Measurements from ENCODE around the gene ARHGEF4. TPM values are rescaled to one million over a fixed set of nuclear protein-coding genes. Genes with fewer than 3 reads are reported as not detected.

The ARHGEF4 gene
- total RNA-seq, 1 donor from 2014 or later: 12.1 TPM

DNA sequence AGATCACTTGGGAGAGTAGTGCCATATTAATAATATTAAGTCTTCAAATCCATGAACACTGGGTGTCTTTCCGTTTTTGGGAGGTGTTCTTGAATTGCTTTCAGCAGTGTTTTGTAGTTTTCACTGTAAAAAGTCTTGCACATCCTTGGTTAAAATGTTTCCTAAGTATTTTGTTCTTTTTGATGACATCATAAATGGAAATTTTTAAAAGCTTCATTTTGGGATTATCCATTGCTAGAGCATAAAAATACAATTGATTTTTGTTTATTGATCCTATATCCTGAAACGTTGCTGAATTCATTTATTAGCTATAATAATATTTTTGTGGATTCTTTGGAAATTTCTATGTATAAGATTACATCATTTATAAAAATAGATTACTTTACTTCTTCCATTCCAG lies 96.8 kb downstream of the ARHGEF4 start:
- intact Hi-C loops (cut with DNase I): no loop called here
- ATAC-seq: no peak
- no peak for DNase-seq (ENCODE audit: low spot score)

DNA sequence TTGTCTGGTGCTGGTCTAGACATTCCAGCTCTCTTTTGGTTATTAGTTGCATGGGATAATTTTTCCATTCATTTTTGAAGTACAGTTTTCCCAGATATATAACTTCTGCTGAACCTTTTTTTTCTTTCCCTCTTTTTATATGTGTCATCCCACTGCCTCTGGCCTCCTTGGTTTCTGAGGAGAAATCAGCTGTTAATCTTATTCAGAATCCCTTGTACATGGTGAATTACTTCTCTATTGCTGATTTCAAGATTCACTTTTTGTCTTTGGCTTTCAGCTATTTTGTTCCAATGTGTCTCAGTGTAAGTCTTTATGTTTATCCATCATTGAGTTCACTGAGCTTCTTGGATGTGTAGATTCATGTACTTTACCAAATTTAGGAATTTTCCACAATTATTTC lies 99.7 kb downstream of the ARHGEF4 start:
- ATAC-seq: no peak

DNA sequence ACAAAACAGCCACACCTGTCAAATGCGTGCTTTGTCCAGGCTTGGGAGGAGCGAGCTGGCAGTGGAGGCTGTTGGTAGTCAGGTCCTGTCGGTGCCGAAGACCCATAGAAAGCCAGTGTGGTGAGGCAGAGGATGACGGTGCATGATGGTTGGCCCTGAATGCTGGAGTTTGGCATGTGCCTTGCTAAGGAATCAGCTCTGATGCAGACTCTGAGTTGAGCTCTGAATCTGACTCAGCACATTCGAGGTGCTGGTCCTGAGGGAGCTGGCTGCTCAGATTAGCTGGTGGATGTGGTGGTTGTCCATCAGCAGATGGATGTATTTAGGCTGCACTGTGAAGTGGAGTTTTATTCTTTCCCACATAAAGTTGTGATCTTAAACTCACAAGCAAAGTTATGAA lies 111.3 kb downstream of the ARHGEF4 start:
- intact Hi-C loops (cut with DNase I): no loop called here
- ATAC-seq (no peak), DNase-seq (ENCODE audit: low spot score) (no peak)

More for the DNA sequence above, 99.7 kb downstream of the ARHGEF4 start:
- DNase-seq (ENCODE audit: low spot score): no peak
- intact Hi-C loops (cut with DNase I): no loop called here

DNA sequence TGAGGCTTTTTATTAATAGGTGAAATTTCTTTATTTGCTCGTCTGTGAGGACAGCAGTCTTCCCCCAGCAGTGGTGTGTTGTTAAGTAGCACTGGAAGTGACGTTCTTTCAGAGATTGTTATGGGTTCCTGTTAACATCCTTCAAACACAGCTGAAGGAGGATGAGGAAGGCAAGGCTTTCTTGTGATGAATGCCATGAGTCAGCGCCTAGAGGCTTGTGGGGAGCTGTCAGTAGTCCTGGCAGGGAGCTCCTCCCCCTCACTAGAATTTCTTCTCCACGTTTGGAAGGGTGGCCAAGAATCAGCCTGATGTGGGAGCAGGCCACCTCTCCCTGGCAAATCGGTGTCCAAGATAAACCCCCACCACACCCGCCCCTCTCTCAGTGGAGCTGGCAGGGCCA lies 113.2 kb downstream of the ARHGEF4 start:
- intact Hi-C loops (cut with DNase I): no loop called here
- ATAC-seq: no peak
- no peak for DNase-seq (ENCODE audit: low spot score)

DNA sequence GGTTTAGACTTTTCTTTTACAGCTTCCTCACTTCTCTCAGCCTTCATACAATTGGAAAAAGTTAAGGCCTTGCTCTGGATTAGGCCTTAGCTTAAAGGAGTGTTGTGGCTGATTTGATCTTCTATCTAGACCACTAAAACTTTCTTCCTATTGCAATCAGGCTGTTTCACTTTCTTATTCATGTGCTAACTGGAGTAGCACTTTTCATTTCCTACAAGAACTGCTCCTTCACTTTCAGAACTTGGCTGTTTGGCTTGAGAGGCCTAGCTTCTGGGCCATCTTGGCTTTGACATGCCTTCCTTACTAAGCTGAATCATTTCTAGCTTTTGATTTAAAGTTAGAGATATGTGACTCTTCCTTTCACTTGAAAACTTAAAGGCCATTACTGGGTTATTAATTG lies 114.3 kb downstream of the ARHGEF4 start:
- DNase-seq (ENCODE audit: low spot score) (no peak), ATAC-seq (no peak)
- intact Hi-C loops (cut with DNase I): no loop called here

DNA sequence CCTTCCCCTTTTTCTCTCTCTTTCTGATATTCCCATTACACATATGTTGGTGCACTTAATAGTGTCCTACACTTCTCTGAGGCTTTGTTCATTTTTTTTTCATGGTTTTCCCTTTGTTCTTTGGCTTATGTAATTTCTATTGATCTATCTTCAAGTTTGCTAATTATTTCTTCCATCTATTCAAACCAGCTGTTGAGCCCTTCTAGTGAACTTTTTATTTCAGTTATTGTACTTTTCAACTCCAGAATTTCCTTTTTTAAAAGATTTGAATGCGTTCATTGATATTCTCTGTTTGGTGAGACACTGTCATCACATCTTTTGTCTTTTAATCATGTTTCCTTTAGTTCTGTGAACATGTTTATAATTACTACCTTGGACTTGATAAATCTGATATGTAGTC lies 118.2 kb downstream of the ARHGEF4 start:
- DNase-seq (ENCODE audit: low spot score): no peak
- ATAC-seq: no peak
- intact Hi-C loops (cut with DNase I): no loop called here

DNA sequence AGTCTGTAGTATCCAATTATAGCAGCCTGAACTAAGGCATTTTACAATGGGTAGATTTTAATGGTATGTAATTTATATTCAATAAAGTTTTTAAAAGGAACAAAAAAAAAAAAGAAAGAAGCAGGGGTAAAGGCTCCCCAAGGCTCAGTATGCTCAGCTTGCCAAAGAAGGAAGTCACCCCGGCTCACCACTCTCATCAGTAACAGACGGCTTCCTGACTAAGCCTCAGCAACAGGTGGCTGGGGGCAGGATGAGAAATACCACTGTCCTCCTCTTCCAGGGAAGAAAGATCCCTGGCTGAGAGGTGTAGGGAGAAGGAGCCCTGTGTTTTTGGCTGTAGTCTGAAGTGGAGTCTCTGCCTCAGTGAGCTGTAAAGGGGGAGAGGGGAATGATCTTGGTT lies 121.2 kb downstream of the ARHGEF4 start:
- DNase-seq (ENCODE audit: low spot score): no peak
- no peak for ATAC-seq
- intact Hi-C loops (cut with DNase I): no loop called here

DNA sequence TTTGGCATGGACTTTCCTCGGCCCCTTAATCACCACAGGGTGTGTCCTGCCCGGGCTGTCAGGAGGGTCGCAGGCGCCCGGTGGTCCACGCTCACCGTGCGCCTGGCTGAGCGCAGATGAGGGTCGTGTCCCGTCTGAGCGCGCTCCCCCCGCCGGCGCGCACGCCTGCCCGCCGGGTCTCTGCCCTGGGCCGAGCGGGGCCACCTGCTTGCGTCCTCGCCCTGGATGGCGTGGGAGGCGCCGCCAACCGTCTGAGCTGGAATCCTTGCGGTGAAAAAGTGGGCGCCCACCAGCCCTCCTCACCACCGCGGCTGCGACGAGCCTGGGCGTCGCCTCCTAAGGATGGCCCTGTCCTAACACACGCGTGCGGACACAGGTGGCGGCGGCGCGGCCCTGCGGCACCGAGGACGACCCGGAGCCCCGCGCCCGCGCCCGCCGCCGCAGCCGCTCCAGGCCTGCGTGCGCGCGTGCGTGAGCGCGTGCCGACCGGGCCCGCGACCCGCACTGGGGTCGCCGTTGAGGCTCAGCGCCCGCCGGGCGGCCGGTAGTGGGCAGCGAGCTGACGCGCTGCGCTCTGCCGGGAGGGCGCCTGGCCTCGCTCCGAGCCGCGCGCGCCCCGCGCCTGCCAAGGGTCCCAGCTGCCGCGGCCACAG lies 126.6 kb downstream of the ARHGEF4 start:
- ATAC-seq: no peak
- DNase-seq (ENCODE audit: low spot score): no peak
- intact Hi-C loops (cut with DNase I): no loop called here

DNA sequence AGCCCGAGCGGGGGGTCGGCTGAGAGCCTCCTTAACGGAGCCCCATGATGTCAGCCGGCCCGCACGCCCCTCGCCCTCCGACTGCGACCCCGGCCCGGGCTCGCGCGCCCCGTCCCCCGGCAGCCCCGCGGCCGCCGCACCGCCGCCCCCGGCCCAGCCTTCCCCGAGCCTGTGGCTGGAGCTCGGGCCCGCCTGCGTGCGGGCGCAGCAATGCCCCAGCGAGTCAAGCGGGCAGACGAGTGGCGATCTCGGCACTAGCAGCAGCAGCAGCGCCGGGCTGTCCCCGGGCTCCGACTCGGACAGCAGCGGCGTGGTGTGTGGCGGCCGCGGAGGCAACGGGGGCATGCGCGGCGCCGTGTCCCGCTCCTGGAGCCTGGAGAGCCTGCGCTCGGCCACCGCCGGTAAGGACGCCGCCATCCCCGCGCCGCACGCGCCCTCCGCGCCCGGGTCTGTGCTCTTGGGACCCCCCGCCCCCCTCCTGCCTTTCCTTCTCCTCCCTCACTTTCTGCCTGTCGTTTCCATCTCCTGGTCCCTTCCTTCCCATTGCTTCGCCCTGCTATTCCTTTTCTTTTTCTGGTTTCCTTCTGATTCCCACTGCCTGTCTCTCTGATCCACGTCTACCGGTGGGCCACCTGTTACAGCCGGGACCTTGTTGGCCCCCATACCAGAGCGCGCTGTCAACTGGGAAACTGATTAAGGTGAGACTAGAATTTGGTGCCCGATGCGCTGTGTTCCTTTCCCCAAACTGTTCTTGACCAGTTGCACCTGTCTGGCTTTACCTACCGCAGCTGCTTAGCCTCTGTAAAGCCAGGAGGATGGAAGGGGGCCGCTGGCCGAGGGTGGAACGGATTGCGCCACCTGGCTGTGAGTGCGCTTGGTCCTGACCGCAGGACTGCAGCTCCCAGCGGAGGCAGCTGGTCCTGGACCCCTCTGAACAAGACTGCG lies 127.4 kb downstream of the ARHGEF4 start:
- intact Hi-C loops (cut with DNase I): no loop called here
- ATAC-seq (no peak), DNase-seq (ENCODE audit: low spot score) (no peak)

DNA sequence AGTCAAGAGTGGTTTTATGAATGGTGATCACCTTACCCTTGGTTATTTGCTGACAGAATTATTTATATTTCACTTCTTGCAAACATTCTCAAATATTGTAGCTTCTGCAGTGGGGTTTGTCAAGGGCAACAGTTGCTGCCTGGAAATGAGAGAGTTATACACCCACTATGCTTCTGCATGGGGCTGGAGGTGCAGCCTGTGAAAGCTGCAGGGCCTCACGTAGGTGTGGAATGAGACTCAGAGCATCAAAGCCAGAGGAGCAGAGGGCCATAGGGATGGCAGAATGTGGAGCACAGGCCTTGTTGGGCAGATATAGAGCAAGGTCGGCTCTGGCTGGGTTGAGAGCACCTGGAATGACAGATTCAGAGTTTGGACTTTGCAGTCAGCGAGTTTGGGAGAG lies 128.2 kb downstream of the ARHGEF4 start:
- intact Hi-C loops (cut with DNase I): no loop called here
- ATAC-seq (no peak), DNase-seq (ENCODE audit: low spot score) (no peak)

DNA sequence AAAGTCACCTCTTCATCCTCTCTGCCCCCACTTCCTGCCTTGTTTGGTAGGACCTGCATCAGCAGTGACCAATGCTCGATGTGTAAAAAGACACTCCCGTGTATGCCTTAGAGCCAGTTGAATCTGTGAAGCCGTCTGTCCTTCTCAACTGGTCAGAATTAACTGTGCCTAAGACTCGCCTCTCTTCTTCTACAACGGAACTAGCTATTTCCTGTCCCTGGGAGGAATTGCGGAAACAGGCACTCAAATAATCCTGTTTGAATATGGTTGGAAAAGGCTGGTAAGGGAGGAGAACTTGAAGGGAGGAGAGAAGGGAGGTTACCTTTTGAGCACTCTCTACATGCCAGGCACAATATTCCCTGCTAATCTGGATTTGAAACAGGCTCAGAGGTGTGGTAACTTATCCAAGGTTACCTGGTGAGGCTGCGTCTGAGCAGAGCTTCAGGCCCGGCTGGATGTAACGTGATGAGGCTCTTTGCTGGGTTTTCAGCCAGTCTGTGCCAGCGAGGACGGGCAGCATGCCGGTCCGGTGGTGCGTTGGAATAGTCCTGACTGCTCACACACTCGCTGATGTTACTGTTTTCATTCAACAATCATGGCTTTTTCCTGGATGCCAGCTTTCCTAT lies 129.5 kb downstream of the ARHGEF4 start:
- intact Hi-C loops (cut with DNase I): no loop called here

DNA sequence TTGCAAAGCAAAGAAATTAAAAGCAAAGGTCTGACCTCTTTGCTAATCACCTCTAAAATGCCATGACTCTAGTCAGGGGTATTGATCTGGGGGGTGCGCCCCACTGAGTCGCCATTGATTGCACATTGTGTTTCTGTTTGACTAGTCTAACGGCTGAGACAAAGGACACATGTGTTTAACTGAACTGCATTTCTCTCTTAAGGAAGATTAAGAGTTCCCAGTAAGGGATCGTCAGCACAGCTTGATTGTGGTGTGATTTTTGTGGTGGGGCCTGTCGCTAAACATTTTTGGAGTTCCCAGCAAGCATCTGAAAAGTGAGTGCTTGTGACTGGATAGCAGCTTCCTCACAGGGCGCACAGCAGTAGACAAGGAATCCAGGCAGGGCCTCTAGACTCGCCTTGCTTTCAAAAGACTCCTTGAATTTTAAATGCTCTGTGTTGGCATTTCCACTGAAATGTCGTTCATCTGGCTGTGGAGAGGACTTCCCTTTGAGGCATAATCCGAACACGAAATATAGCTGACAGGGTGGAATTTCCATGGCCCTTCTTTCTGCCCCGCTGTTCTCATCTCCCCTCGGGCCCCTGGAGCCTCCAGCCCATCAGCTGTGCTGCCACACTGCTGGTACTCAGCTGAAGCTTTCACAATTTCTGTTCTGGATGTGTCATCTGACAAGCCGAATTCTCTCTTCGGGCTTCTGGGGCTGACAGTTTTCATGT lies 130.2 kb downstream of the ARHGEF4 start:
- DNase-seq (ENCODE audit: low spot score) (no peak), ATAC-seq (no peak)
- intact Hi-C loops (cut with DNase I): no loop called here

More for the DNA sequence above, 129.5 kb downstream of the ARHGEF4 start:
- ATAC-seq: no peak
- DNase-seq (ENCODE audit: low spot score): no peak

DNA sequence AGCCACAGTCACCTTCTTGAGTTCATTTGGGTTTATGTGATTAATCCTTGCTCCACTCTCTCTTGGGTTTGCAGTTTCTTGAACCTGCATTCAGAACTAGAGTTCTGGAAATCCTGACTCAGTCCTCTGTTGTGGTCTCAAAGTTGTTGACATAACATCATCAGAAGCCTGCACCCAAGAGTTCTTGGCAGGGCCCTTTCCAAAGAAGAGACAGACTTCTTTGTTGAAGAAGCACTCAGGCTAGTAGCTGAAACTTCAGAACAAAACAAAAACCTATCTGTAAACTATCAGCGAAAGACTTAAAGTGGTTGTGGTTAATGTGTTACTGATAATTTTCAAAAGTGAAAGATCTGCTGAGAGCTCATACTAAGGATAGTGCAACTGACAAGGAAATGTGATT lies 135.7 kb downstream of the ARHGEF4 start:
- no peak for DNase-seq (ENCODE audit: low spot score)
- intact Hi-C loops (cut with DNase I): no loop called here
- peak; percentile 84 for ATAC-seq

DNA sequence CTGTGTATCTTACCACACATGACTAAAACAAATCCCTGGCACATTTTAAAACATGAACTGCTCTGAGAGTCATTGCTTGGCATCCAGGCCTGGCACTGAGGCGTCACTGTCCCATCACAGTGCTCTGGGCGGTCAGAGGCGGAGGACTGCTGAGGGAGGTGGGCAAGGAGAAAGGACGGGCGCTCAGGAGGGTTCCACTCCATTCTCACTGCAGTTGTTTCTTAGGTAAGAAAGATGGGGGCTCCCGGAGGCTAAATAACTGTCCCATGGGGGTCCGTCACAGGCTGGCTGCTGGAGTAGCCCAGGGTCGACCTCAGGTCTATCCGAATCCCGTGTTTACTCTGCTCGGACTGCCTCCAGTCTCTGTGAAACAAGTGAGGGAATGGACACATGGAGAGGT lies 139.0 kb downstream of the ARHGEF4 start:
- intact Hi-C loops (cut with DNase I): no loop called here
- no peak for DNase-seq (ENCODE audit: low spot score)
- no peak for ATAC-seq

DNA sequence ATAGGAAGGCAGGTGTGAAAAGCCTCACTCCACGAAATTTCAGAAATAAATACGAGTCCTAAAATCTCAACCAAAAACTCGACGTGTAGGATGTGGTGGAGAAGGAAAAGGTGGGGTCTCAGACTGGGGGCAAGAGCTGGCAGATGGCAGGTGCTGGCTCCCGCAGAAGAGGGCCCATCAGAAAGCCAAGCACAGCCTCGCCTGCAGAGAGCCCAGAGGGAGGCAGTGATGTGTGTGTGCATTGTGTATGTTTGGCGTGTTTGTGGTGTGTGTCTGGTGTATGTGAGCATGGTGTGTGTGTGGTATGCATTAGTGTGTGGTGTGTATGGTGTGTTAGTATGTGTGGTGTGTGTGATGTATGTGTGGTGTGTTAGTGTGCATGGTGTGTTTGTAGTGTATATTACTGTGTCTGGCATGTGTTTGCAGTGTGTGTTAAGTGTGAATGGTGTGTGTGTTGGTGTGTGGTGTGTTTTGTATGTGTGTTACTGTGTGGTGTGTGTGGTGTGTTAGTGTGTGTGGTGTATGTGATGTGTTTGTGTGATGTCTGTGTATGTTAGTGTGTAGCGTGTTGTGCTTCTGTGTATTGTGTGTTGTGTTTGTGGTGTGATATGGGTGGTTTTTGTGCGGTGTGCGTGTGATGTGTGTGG lies 140.0 kb downstream of the ARHGEF4 start:
- intact Hi-C loops (cut with DNase I): no loop called here
- no peak for DNase-seq (ENCODE audit: low spot score)
- ATAC-seq: no peak

DNA sequence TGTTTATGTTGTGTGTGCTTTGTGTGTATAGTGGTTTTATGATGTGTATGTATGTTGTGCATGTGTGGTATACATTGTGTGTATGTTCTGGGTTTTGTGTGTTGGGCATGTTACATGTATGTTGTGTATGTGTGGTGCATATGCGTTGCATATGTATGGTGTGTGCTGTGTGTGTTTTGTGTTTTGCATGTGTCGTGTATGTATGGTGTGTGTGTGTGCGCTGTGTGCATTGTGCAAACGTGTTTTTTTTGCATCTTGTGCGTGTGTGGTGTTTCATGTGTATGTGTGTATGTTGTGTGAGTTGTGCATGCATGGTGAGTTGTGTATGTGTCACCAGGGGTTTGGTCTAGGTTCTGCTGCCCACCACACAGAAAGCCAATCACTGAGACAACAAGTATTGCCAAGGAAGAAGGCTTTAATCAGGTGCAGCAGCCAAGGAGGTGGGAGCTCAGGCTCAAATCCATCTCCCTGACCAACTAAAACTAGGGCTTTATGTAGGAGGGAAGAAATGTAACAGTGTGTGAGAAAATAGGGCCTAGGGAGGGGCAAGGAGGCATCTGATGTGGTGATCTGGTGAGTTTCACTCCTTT lies 140.8 kb downstream of the ARHGEF4 start:
- no peak for DNase-seq (ENCODE audit: low spot score)
- no peak for ATAC-seq
- intact Hi-C loops (cut with DNase I): no loop called here

DNA sequence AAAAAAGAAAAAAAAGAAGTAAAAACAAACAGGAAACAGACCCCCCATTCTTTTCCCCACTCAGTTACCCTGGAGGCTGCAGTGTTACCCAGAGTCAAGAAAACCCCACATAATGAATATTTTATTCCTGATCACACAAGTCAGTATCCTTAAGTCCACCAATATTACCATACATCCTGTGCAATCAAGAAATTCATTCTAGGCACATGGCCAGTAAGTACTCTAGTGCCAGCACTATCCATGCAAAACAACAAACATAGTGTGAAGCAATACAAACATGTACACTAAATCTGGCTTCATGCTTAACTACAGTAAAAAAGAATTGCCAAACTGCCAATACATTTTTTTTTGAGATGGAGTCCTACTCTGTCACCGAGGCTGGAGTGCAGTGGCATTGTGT lies 145.0 kb downstream of the ARHGEF4 start:
- DNase-seq (ENCODE audit: low spot score) (no peak), ATAC-seq (no peak)
- intact Hi-C loops (cut with DNase I): no loop called here

DNA sequence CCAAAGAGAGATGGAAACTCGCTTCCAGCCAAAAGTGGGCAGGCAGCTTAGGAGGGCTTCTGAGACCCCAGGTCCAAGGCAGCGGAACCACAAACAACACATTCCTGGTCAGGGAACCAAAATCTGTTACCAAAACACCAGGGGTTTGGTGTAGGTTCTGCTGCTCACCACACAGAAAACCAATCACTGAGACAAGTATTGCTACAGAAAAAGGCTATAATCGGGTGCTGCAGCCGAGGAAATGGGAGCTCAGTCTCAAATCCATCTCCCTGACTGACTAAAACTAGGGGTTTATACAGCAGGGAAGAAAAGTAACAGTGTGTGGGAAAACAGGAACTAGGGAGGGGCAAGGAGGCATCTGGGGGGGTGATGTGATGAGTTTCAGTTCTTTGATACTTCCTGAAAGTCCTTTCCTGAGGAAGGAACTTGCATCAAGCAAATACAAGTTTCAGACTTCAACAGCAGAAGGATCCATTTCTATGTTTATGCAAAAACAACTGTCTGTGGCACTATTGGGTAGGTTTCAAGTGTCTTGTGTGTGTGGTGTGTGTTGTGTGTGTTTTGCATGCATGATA lies 148.6 kb downstream of the ARHGEF4 start:
- intact Hi-C loops (cut with DNase I): no loop called here
- DNase-seq (ENCODE audit: low spot score) (no peak), ATAC-seq (no peak)

All from sciatic nerve (tissue), 2 donors.